ENCODE data around the gene TOX3.
A peak's percentile ranks its signal among the peaks of the same experiment; 100 is the strongest.

The TOX3 gene

DNA sequence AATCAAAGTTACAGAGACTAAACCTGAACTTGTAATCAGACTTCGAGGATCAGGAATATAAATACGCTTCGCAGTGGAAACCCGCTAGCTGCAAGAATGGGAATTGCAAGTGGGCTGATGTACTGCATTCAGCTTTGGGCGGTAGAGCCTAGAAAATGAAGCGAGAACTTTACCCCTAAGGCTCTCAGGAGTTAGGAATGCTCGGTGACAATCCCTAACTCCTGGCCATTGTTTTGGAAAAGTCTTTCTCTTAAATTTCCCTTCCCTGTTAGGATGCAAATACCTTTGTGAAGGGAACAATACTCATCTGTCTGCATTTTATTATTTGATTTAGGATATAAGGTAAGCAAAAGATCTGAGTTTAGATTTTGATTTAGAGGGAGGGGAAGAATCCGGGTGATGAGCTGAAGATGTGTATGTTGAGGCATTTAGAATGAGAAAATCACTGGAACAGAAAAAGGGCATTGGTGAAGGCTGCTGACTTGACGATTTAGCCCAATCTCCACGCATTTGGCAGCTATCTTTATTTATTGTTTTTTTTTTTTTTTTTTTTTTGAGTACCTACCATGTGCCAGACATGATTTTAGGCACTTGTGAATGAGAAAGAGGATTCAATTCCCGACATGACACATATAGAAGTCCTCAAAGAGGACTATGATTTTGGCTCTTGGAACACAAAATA lies 2.2 kb upstream of the TOX3 start:
- Histone ChIP-seq H3K27me3 (ENCODE audit: control insufficient read depth in 5 of 5, insufficient read depth in 4 of 5, low read length in 5 of 5) (peaks cover 19 to 37% (median 28%) of the 10 kb centered on the region in 5 donors), H3K9me3 (ENCODE audit: control insufficient read depth in 5 of 5, low read length in 5 of 5) (no peaks in the 10 kb centered on the region), H3K27ac (ENCODE audit: low read depth, low read length) (no peak overlapping the region), H3K36me3 (ENCODE audit: control insufficient read depth in 5 of 5, insufficient read depth in 5 of 5, low read length in 5 of 5) (no peaks in the 10 kb centered on the region), H3K9ac (ENCODE audit: low read length in 5 of 5) (no peak overlapping the region), H3K4me3 (ENCODE audit: low read depth in 1 of 5, low read length in 5 of 5) (no peak overlapping the region), H3K4me1 (ENCODE audit: control insufficient read depth in 5 of 5, insufficient read depth in 5 of 5, low read length in 5 of 5) (peaks cover 0 to 20% (median 16%) of the 10 kb centered on the region in 5 donors)

- H3K27ac ChIP-seq (ENCODE audit: low read depth, low read length) = no peak overlapping the region
- no peaks in the 10 kb centered on the region for H3K9me3 ChIP-seq (ENCODE audit: control insufficient read depth in 5 of 5, low read length in 5 of 5)
- no peak overlapping the region for H3K9ac ChIP-seq (ENCODE audit: low read length in 5 of 5)
- H3K36me3 ChIP-seq (ENCODE audit: control insufficient read depth in 5 of 5, insufficient read depth in 5 of 5, low read length in 5 of 5) = no peaks in the 10 kb centered on the region
- H3K4me1 ChIP-seq (ENCODE audit: control insufficient read depth in 5 of 5, insufficient read depth in 5 of 5, low read length in 5 of 5) = peaks cover 0 to 20% (median 16%) of the 10 kb centered on the region in 5 donors
- H3K27me3 ChIP-seq (ENCODE audit: control insufficient read depth in 5 of 5, insufficient read depth in 4 of 5, low read length in 5 of 5) = peaks cover 19 to 37% (median 28%) of the 10 kb centered on the region in 5 donors
- H3K4me3 ChIP-seq (ENCODE audit: low read depth in 1 of 5, low read length in 5 of 5) = no peak overlapping the region
Observed at GRCh38 chr16:52548261-52549010, 1.5 kb upstream of the TOX3 start.

- no peak overlapping the region for H3K9ac ChIP-seq (ENCODE audit: low read length in 5 of 5)
- no peaks in the 10 kb centered on the region for H3K36me3 ChIP-seq (ENCODE audit: control insufficient read depth in 5 of 5, insufficient read depth in 5 of 5, low read length in 5 of 5)
- H3K9me3 ChIP-seq (ENCODE audit: control insufficient read depth in 5 of 5, low read length in 5 of 5) = no peaks in the 10 kb centered on the region
- peaks cover 0 to 20% (median 16%) of the 10 kb centered on the region in 5 donors for H3K4me1 ChIP-seq (ENCODE audit: control insufficient read depth in 5 of 5, insufficient read depth in 5 of 5, low read length in 5 of 5)
- no peak overlapping the region for H3K4me3 ChIP-seq (ENCODE audit: low read depth in 1 of 5, low read length in 5 of 5)
- peaks cover 19 to 37% (median 28%) of the 10 kb centered on the region in 5 donors for H3K27me3 ChIP-seq (ENCODE audit: control insufficient read depth in 5 of 5, insufficient read depth in 4 of 5, low read length in 5 of 5)
- no peak overlapping the region for H3K27ac ChIP-seq (ENCODE audit: low read depth, low read length)
Observed at GRCh38 chr16:52547834-52548215, 882 bp upstream of the TOX3 start.

- peaks cover 0 to 20% (median 16%) of the 10 kb centered on the region in 5 donors for H3K4me1 ChIP-seq (ENCODE audit: control insufficient read depth in 5 of 5, insufficient read depth in 5 of 5, low read length in 5 of 5)
- no peaks in the 10 kb centered on the region for H3K9me3 ChIP-seq (ENCODE audit: control insufficient read depth in 5 of 5, low read length in 5 of 5)
- peak overlapping the region in 4 of 5 donors; percentile 2 to 50 (median 46) for H3K4me3 ChIP-seq (ENCODE audit: low read depth in 1 of 5, low read length in 5 of 5)
- H3K27ac ChIP-seq (ENCODE audit: low read depth, low read length) = no peak overlapping the region
- H3K36me3 ChIP-seq (ENCODE audit: control insufficient read depth in 5 of 5, insufficient read depth in 5 of 5, low read length in 5 of 5) = no peaks in the 10 kb centered on the region
- peaks cover 16 to 37% (median 30%) of the 10 kb centered on the region in 5 donors for H3K27me3 ChIP-seq (ENCODE audit: control insufficient read depth in 5 of 5, insufficient read depth in 4 of 5, low read length in 5 of 5)
- no peak overlapping the region for H3K9ac ChIP-seq (ENCODE audit: low read length in 5 of 5)
Observed at GRCh38 chr16:52546291-52547003, 496 bp downstream of the TOX3 start.

GRCh38 chr16:52545898-52546266 lies 1.1 kb downstream of the TOX3 start:
- H3K27ac ChIP-seq (ENCODE audit: low read depth, low read length) = no peak overlapping the region
- no peaks in the 10 kb centered on the region for H3K9me3 ChIP-seq (ENCODE audit: control insufficient read depth in 5 of 5, low read length in 5 of 5)
- H3K4me1 ChIP-seq (ENCODE audit: control insufficient read depth in 5 of 5, insufficient read depth in 5 of 5, low read length in 5 of 5) = peaks cover 0 to 20% (median 16%) of the 10 kb centered on the region in 5 donors
- peaks cover 20 to 37% (median 30%) of the 10 kb centered on the region in 5 donors for H3K27me3 ChIP-seq (ENCODE audit: control insufficient read depth in 5 of 5, insufficient read depth in 4 of 5, low read length in 5 of 5)
- no peak overlapping the region for H3K9ac ChIP-seq (ENCODE audit: low read length in 5 of 5)
- no peaks in the 10 kb centered on the region for H3K36me3 ChIP-seq (ENCODE audit: control insufficient read depth in 5 of 5, insufficient read depth in 5 of 5, low read length in 5 of 5)
- H3K4me3 ChIP-seq (ENCODE audit: low read depth in 1 of 5, low read length in 5 of 5) = peak overlapping the region in 4 of 5 donors; percentile 2 to 50 (median 41)

DNA sequence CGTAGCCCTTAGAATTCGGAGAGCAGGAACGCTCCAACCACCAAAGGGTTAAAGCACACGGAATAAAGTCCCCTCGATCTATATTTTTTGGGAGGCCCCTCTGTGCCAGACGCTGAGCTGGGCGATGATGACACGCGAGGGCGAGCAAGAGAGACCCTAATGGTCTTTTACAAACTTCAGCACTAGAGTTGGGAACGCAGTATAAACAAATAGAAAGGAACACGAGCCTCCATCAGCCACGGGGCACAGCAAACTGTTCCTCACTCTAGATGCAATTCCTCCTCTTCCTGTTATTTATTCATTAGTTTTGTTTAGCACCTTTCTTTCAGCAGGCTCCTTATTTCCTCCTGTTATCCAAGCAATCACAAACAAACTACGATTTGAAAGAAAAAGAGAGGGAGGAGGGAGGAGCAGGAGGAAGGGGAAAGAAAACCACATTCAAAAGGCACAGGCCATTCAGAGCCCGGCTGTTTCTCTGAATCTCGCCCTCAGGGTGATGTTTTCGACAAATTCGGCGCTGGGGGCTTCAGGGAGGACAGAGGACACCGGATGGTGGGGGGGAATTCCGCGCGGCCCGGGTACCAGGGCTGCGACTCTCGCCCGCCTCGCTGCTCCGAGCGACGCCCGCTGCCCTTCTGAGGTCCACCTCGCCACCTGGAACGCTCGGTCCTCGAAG lies 1.6 kb downstream of the TOX3 start:
- Histone ChIP-seq H3K9ac (ENCODE audit: low read length in 5 of 5) (no peak overlapping the region), H3K27ac (ENCODE audit: low read depth, low read length) (no peak overlapping the region), H3K4me1 (ENCODE audit: control insufficient read depth in 5 of 5, insufficient read depth in 5 of 5, low read length in 5 of 5) (peaks cover 0 to 20% (median 16%) of the 10 kb centered on the region in 5 donors), H3K9me3 (ENCODE audit: control insufficient read depth in 5 of 5, low read length in 5 of 5) (no peaks in the 10 kb centered on the region), H3K36me3 (ENCODE audit: control insufficient read depth in 5 of 5, insufficient read depth in 5 of 5, low read length in 5 of 5) (no peaks in the 10 kb centered on the region), H3K27me3 (ENCODE audit: control insufficient read depth in 5 of 5, insufficient read depth in 4 of 5, low read length in 5 of 5) (peaks cover 20 to 37% (median 30%) of the 10 kb centered on the region in 5 donors), H3K4me3 (ENCODE audit: low read depth in 1 of 5, low read length in 5 of 5) (peak overlapping the region; percentile 2 to 50 (median 38))

DNA sequence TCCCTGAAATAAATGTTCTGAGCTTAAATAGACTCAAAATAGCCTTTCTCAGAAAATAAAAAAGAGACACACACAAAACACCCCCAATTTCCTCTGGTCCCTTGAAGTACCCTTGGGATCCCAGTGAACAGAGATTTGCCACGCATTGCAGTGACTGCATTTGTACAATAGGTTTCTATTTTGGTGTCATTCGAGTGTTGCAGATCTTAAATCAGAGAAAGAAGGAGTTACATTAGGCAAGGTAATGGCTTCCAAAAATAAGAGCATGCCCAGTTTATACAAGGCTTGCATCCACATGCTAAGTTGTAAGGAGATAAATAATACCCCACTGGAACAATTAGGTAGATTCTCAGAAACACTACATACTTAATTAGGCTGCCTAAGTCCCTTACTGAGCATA lies 2.2 kb downstream of the TOX3 start:
- peaks cover 0 to 20% (median 16%) of the 10 kb centered on the region in 5 donors for H3K4me1 ChIP-seq (ENCODE audit: control insufficient read depth in 5 of 5, insufficient read depth in 5 of 5, low read length in 5 of 5)
- H3K27ac ChIP-seq (ENCODE audit: low read depth, low read length) = no peak overlapping the region
- H3K4me3 ChIP-seq (ENCODE audit: low read depth in 1 of 5, low read length in 5 of 5) = peak overlapping the region in 1 of 5 donors; percentile 2
- no peak overlapping the region for H3K9ac ChIP-seq (ENCODE audit: low read length in 5 of 5)
- H3K9me3 ChIP-seq (ENCODE audit: control insufficient read depth in 5 of 5, low read length in 5 of 5) = no peaks in the 10 kb centered on the region
- H3K27me3 ChIP-seq (ENCODE audit: control insufficient read depth in 5 of 5, insufficient read depth in 4 of 5, low read length in 5 of 5) = peaks cover 20 to 37% (median 28%) of the 10 kb centered on the region in 5 donors
- no peaks in the 10 kb centered on the region for H3K36me3 ChIP-seq (ENCODE audit: control insufficient read depth in 5 of 5, insufficient read depth in 5 of 5, low read length in 5 of 5)

DNA sequence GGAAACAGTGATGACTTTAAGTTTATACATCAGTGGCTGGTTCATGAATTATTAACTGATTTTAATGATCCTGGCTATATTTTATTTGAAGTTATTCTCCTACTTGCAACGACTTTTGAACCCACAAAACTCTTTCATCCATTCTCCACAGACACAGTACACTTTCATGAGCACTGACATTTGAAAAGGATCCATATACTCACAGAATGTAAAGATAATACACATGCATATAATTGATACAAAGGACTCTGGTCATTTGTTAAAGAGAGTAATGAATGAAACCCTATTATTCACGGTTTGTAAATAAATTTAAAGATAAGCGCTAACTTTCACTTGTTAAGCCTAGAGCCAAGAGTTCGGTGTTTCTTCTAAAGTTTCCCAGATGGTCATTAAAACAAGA lies 3.3 kb downstream of the TOX3 start:
- Histone ChIP-seq H3K27ac (ENCODE audit: low read depth, low read length) (no peak overlapping the region), H3K36me3 (ENCODE audit: control insufficient read depth in 5 of 5, insufficient read depth in 5 of 5, low read length in 5 of 5) (no peaks in the 10 kb centered on the region), H3K4me3 (ENCODE audit: low read depth in 1 of 5, low read length in 5 of 5) (no peak overlapping the region), H3K9ac (ENCODE audit: low read length in 5 of 5) (no peak overlapping the region), H3K4me1 (ENCODE audit: control insufficient read depth in 5 of 5, insufficient read depth in 5 of 5, low read length in 5 of 5) (peaks cover 0 to 20% (median 16%) of the 10 kb centered on the region in 5 donors), H3K27me3 (ENCODE audit: control insufficient read depth in 5 of 5, insufficient read depth in 4 of 5, low read length in 5 of 5) (peaks cover 20 to 29% (median 26%) of the 10 kb centered on the region in 5 donors), H3K9me3 (ENCODE audit: control insufficient read depth in 5 of 5, low read length in 5 of 5) (no peaks in the 10 kb centered on the region)

GRCh38 chr16:52540910-52541309 lies 6.0 kb downstream of the TOX3 start:
- Histone ChIP-seq H3K9ac (ENCODE audit: low read length in 5 of 5) (no peak overlapping the region), H3K9me3 (ENCODE audit: control insufficient read depth in 5 of 5, low read length in 5 of 5) (no peaks in the 10 kb centered on the region), H3K36me3 (ENCODE audit: control insufficient read depth in 5 of 5, insufficient read depth in 5 of 5, low read length in 5 of 5) (no peaks in the 10 kb centered on the region), H3K27me3 (ENCODE audit: control insufficient read depth in 5 of 5, insufficient read depth in 4 of 5, low read length in 5 of 5) (peaks cover 12 to 16% (median 14%) of the 10 kb centered on the region in 5 donors), H3K27ac (ENCODE audit: low read depth, low read length) (no peak overlapping the region), H3K4me3 (ENCODE audit: low read depth in 1 of 5, low read length in 5 of 5) (no peak overlapping the region), H3K4me1 (ENCODE audit: control insufficient read depth in 5 of 5, insufficient read depth in 5 of 5, low read length in 5 of 5) (peaks cover 0 to 10% (median 9%) of the 10 kb centered on the region in 5 donors)
